ENCODE results near the gene PTPRC. TPM values are rescaled to one million over a fixed set of nuclear protein-coding genes. Genes with fewer than 3 reads are reported as not detected.

The PTPRC gene
- total RNA-seq, 1 experiment from 2014 or later, result not detected

GRCh38 chr1:198717510-198717909 is 78.7 kb downstream of the PTPRC start:
- intact Hi-C loops (cut with micrococcal nuclease; ENCODE audit: unreplicated experiment), result no loop called here
- CTCF ChIA-PET, result no interaction called here

GRCh38 chr1:198723127-198723526 is 84.3 kb downstream of the PTPRC start:
- Histone ChIP-seq H3K4me1 (ENCODE audit: insufficient read depth, low read length, poor library complexity, severe bottlenecking) (no peaks in the 10 kb centered on the region), H3K36me3 (ENCODE audit: insufficient read depth, low read length, poor library complexity, severe bottlenecking) (no peaks in the 10 kb centered on the region), H3K4me3 (ENCODE audit: low read depth, low read length, poor library complexity, severe bottlenecking) (no peak overlapping the region), H3K27me3 (replicated peaks; ENCODE audit: insufficient read depth, low read depth, low read length, poor library complexity) (no peaks in the 10 kb centered on the region), H3K9me3 (ENCODE audit: low read depth, low read length, poor library complexity, severe bottlenecking) (no peaks in the 10 kb centered on the region), H3K27ac (ENCODE audit: low read depth, low read length, poor library complexity, severe bottlenecking) (no peak overlapping the region)
- no peak for TF ChIP-seq EZH2 (IDR thresholded peaks at IDR 0.05; ENCODE audit: borderline replicate concordance, low read depth, low read length, poor library complexity, severe bottlenecking)
- no peak for TF ChIP-seq CTCF (conservative IDR thresholded peaks at IDR 0.05; ENCODE audit: low read depth, low read length)
- CTCF ChIA-PET, result no interaction called here
- POLR2A ChIA-PET (ENCODE audit: low non-redundant PET), result no interaction called here
- intact Hi-C loops (cut with micrococcal nuclease; ENCODE audit: unreplicated experiment), result no loop called here
- BruUV-seq (replicated peaks), result no TSS peak
- no peak for DNase-seq (ENCODE audit: low spot score)

More at GRCh38 chr1:198717510-198717909, 78.7 kb downstream of the PTPRC start:
- DNase-seq (ENCODE audit: low spot score), result no peak
- no peaks in the 10 kb centered on the region for H3K9me3 ChIP-seq (ENCODE audit: low read depth, low read length, poor library complexity, severe bottlenecking)
- no TSS peak for BruUV-seq (replicated peaks)
- H3K36me3 ChIP-seq (ENCODE audit: insufficient read depth, low read length, poor library complexity, severe bottlenecking), result no peaks in the 10 kb centered on the region
- no peaks in the 10 kb centered on the region for H3K27me3 ChIP-seq (replicated peaks; ENCODE audit: insufficient read depth, low read depth, low read length, poor library complexity)
- POLR2A ChIA-PET (ENCODE audit: low non-redundant PET), result no interaction called here
- no peak for TF ChIP-seq EZH2 (IDR thresholded peaks at IDR 0.05; ENCODE audit: borderline replicate concordance, low read depth, low read length, poor library complexity, severe bottlenecking)
- no peak for TF ChIP-seq CTCF (conservative IDR thresholded peaks at IDR 0.05; ENCODE audit: low read depth, low read length)
- no peak overlapping the region for H3K27ac ChIP-seq (ENCODE audit: low read depth, low read length, poor library complexity, severe bottlenecking)
- no peaks in the 10 kb centered on the region for H3K4me1 ChIP-seq (ENCODE audit: insufficient read depth, low read length, poor library complexity, severe bottlenecking)
- no peak overlapping the region for H3K4me3 ChIP-seq (ENCODE audit: low read depth, low read length, poor library complexity, severe bottlenecking)

- intact Hi-C loops (cut with micrococcal nuclease; ENCODE audit: unreplicated experiment), result no loop called here
- Histone ChIP-seq H3K4me3 (ENCODE audit: low read depth, low read length, poor library complexity, severe bottlenecking) (no peak overlapping the region), H3K4me1 (ENCODE audit: insufficient read depth, low read length, poor library complexity, severe bottlenecking) (no peaks in the 10 kb centered on the region), H3K27me3 (replicated peaks; ENCODE audit: insufficient read depth, low read depth, low read length, poor library complexity) (no peaks in the 10 kb centered on the region), H3K9me3 (ENCODE audit: low read depth, low read length, poor library complexity, severe bottlenecking) (no peaks in the 10 kb centered on the region), H3K36me3 (ENCODE audit: insufficient read depth, low read length, poor library complexity, severe bottlenecking) (no peaks in the 10 kb centered on the region), H3K27ac (ENCODE audit: low read depth, low read length, poor library complexity, severe bottlenecking) (no peak overlapping the region)
- no peak for TF ChIP-seq CTCF (conservative IDR thresholded peaks at IDR 0.05; ENCODE audit: low read depth, low read length)
- TF ChIP-seq EZH2 (IDR thresholded peaks at IDR 0.05; ENCODE audit: borderline replicate concordance, low read depth, low read length, poor library complexity, severe bottlenecking), result no peak
- no peak for DNase-seq (ENCODE audit: low spot score)
- ChIA-PET CTCF (no interaction called here), POLR2A (ENCODE audit: low non-redundant PET) (no interaction called here)
- BruUV-seq (replicated peaks), result no TSS peak
Observed at GRCh38 chr1:198725090-198725489, 86.2 kb downstream of the PTPRC start.

All from A673 (cell line).